Breast epithelium (tissue), 4 donors: Measurements from ENCODE around the gene FITM1. TPM values are rescaled to one million over a fixed set of nuclear protein-coding genes. Genes with fewer than 3 reads are reported as not detected.

Experiments used
- DNase-seq, 2 donors: peaks; one replicate each; pipeline ENCODE4 v3.0.0-alpha.2; 2019; ENCODE audit warnings: low spot score in 2 of 2
- H3K27ac ChIP-seq, 2 donors: fragments of 200-600 bp; sonication (generic) in 1 of 2; one replicate each; pipeline ENCODE4 v1.5.1; 2016 to 2019; ENCODE audit warnings: mild to moderate bottlenecking in 1 of 2
- H3K27me3 ChIP-seq, 2 donors: fragments of 200-600 bp; sonication (generic) in 1 of 2; one replicate each; pipeline versions ENCODE4 v1.5.1 to v1.6.0; 2017 to 2019; ENCODE audit warnings: control low read depth in 1 of 2, mild to moderate bottlenecking in 1 of 2
- H3K36me3 ChIP-seq: fragments of 200-600 bp; one replicate; pipeline ENCODE4 v1.5.1; 2019
- H3K4me1 ChIP-seq, 2 donors: fragments of 200-600 bp; sonication (generic); one replicate each; pipeline ENCODE4 v1.5.1; 2016 to 2019; ENCODE audit warnings: control low read depth in 1 of 2
- H3K4me3 ChIP-seq, 3 donors: fragments of 200-600 bp; sonication (generic); 1 replicate in 2 of 3; 2 replicates in 1 of 3; pipeline ENCODE4 v1.5.1; 2016 to 2019; ENCODE audit warnings: mild to moderate bottlenecking in 3 of 3, moderate library complexity in 2 of 3
- H3K9me3 ChIP-seq, 2 donors: fragments of 200-600 bp; sonication (generic) in 1 of 2; one replicate each; pipeline ENCODE4 v1.5.1; 2016 to 2019; ENCODE audit warnings: control low read depth in 1 of 2
- POLR2A ChIP-seq: fragments of 450-650 bp; IDR thresholded peaks from one replicate; pipeline ENCODE4 v1.6.1; 2016; ENCODE audit warnings: antibody characterized with exemption, mild to moderate bottlenecking, moderate library complexity
- POLR2AphosphoS5 ChIP-seq, 3 donors: sonication (generic); formaldehyde crosslinking; IDR thresholded peaks; one replicate each; pipeline ENCODE4 v1.6.1; 2017; ENCODE audit warnings: antibody characterized with exemption in 3 of 3
- intact Hi-C: fragments of 100-400 bp; cut with DNase I; formaldehyde crosslinking; loops from one replicate; pipeline ENCODE4 v1.15.1; 2023; ENCODE audit warnings: low total_unique reads
- total RNA-seq, 3 donors: library from RNA; depleted of rRNA; stranded (reverse); fragments of >200 nt; gene quantifications; one replicate each; pipeline ENCODE4 v1.1.0, GENCODE V29; 2016
- TF ChIP-seq, protein P1 (sequence below), 3 donors: fragments of 450-650 bp; IDR thresholded peaks; one replicate each; pipeline ENCODE4 v1.5.1; 2016 to 2017; ENCODE audit warnings: antibody characterized with exemption in 3 of 3, mild to moderate bottlenecking in 3 of 3, moderate library complexity in 3 of 3

Gene FITM1
- total RNA-seq, 3 donors from 2014 or later: 1.2 to 2.6 (median 1.6) TPM

DNA sequence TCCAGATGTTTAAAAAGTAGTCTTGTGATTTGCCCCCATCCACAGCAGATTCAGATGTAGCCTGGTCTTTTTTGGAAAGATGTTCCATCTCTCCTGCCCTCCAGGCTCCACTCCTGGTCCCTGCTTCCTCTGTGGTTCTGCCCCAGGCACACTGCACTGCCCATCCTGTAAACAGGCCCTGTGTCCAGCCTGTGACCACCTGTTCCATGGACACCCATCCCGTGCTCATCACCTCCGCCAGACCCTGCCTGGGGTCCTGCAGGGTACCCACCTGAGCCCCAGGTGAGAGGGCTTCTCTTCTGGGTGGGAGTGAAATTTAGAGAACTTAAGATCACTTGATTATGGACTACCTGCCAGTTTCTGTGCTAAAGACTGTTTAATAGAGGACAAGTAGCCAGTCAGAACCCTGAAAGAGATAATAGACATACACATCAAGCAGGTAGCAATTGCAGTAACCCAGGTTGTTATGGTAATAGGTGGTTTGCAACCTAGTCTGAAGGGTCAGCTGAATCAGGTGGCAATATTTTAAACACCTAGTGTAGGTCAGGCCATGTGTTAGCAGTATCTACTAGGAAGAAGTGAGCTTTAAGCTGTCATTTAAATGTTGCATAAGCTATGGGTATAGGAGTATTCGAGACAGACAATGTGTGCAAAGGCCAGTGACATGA lies 19.0 kb downstream of the FITM1 start:
- H3K4me1 ChIP-seq: peaks cover 4 to 9% of the 10 kb centered on the region in 2 donors
- H3K4me3 ChIP-seq: no peak overlapping the region
- no peak for DNase-seq
- intact Hi-C loops: no loop called here
- H3K27me3 ChIP-seq: no peaks in the 10 kb centered on the region
- H3K27ac ChIP-seq: no peak overlapping the region
- TF ChIP-seq POLR2AphosphoS5 (IDR thresholded peaks at IDR 0.05) (no peak), POLR2A (no peak)
- TF ChIP-seq, protein P1, sequence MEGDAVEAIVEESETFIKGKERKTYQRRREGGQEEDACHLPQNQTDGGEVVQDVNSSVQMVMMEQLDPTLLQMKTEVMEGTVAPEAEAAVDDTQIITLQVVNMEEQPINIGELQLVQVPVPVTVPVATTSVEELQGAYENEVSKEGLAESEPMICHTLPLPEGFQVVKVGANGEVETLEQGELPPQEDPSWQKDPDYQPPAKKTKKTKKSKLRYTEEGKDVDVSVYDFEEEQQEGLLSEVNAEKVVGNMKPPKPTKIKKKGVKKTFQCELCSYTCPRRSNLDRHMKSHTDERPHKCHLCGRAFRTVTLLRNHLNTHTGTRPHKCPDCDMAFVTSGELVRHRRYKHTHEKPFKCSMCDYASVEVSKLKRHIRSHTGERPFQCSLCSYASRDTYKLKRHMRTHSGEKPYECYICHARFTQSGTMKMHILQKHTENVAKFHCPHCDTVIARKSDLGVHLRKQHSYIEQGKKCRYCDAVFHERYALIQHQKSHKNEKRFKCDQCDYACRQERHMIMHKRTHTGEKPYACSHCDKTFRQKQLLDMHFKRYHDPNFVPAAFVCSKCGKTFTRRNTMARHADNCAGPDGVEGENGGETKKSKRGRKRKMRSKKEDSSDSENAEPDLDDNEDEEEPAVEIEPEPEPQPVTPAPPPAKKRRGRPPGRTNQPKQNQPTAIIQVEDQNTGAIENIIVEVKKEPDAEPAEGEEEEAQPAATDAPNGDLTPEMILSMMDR (IDR thresholded peaks at IDR 0.05): no peak
- peaks cover 11% of the 10 kb centered on the region for H3K36me3 ChIP-seq
- H3K9me3 ChIP-seq: no peaks in the 10 kb centered on the region

DNA sequence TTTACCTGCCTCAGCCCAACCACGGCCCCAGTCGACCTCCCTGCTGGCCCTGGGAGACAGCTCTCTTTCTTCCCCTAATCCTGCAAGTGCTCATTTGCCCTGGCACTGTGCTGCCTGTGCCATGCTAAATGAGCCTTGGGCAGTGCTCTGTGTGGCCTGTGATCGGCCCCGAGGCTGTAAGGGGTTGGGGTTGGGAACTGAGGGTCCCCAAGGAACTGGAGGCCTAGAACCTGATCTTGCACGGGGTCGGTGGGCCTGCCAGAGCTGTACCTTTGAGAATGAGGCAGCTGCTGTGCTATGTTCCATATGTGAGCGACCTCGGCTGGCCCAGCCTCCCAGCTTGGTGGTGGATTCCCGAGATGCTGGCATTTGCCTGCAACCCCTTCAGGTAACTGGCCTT lies 19.6 kb downstream of the FITM1 start:
- H3K4me1 ChIP-seq: peaks cover 4 to 9% of the 10 kb centered on the region in 2 donors
- no peaks in the 10 kb centered on the region for H3K27me3 ChIP-seq
- DNase-seq: no peak
- H3K36me3 ChIP-seq: peaks cover 11% of the 10 kb centered on the region
- no peaks in the 10 kb centered on the region for H3K9me3 ChIP-seq
- H3K4me3 ChIP-seq: no peak overlapping the region
- TF ChIP-seq POLR2A (no peak), POLR2AphosphoS5 (IDR thresholded peaks at IDR 0.05) (no peak)
- TF ChIP-seq, protein P1 (IDR thresholded peaks at IDR 0.05): no peak
- intact Hi-C loops: no loop called here
- H3K27ac ChIP-seq: no peak overlapping the region

DNA sequence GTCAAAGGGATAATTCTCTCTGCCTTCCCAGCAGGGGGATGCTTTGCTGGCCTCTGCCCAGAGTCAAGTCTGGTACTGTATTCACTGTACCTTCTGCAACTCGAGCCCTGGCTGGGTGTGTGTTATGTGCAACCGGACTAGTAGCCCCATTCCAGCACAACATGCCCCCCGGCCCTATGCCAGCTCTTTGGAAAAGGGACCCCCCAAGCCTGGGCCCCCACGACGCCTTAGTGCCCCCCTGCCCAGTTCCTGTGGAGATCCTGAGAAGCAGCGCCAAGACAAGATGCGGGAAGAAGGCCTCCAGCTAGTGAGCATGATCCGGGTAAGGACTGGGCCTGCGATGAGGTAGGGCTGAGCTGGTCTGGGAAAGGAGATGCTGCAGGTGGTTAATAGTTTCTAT lies 20.1 kb downstream of the FITM1 start:
- DNase-seq: no peak
- Histone ChIP-seq H3K9me3 (no peaks in the 10 kb centered on the region), H3K36me3 (peaks cover 11% of the 10 kb centered on the region), H3K4me1 (peaks cover 4% of the 10 kb centered on the region in 2 donors), H3K27ac (no peak overlapping the region), H3K27me3 (no peaks in the 10 kb centered on the region), H3K4me3 (no peak overlapping the region)
- TF ChIP-seq POLR2A (no peak), POLR2AphosphoS5 (IDR thresholded peaks at IDR 0.05) (no peak)
- TF ChIP-seq, protein P1 (IDR thresholded peaks at IDR 0.05): no peak
- intact Hi-C loops: no loop called here

DNA sequence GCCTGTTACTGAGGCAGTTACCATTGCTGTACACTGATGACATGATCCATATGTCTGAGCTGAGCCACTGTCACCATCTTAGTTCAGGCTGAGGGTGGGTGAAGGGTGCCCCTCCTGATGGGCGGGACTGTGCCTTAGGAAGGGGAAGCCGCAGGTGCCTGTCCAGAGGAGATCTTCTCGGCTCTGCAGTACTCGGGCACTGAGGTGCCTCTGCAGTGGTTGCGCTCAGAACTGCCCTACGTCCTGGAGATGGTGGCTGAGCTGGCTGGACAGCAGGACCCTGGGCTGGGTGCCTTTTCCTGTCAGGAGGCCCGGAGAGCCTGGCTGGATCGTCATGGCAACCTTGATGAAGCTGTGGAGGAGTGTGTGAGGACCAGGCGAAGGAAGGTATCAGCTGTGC lies 20.5 kb downstream of the FITM1 start:
- Histone ChIP-seq H3K9me3 (no peaks in the 10 kb centered on the region), H3K27ac (no peak overlapping the region), H3K36me3 (peaks cover 11% of the 10 kb centered on the region), H3K4me1 (peaks cover 0 to 4% of the 10 kb centered on the region in 2 donors), H3K4me3 (no peak overlapping the region), H3K27me3 (no peaks in the 10 kb centered on the region)
- TF ChIP-seq POLR2AphosphoS5 (IDR thresholded peaks at IDR 0.05) (no peak), POLR2A (no peak)
- TF ChIP-seq, protein P1 (IDR thresholded peaks at IDR 0.05): no peak
- no peak for DNase-seq
- intact Hi-C loops: no loop called here

DNA sequence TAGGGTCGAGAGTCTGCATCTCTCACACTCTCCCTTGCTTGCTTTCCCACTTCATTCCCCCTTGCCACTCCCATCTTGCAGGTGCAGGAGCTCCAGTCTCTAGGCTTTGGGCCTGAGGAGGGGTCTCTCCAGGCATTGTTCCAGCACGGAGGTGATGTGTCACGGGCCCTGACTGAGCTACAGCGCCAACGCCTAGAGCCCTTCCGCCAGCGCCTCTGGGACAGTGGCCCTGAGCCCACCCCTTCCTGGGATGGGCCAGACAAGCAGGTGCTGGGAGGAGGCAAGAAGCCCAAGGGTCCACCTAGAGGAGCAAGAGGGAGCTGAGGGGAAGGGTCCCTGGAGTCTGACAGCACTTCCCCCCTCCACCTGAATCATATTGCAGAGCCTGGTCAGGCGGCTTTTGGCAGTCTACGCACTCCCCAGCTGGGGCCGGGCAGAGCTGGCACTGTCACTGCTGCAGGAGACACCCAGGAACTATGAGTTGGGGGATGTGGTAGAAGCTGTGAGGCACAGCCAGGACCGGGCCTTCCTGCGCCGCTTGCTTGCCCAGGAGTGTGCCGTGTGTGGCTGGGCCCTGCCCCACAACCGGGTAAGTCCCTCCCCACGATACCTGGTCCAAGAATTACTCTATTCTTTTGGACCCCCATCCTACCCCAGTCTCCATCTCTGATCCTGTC lies 21.1 kb downstream of the FITM1 start:
- Histone ChIP-seq H3K27ac (no peak overlapping the region), H3K4me3 (no peak overlapping the region), H3K9me3 (no peaks in the 10 kb centered on the region), H3K27me3 (no peaks in the 10 kb centered on the region), H3K4me1 (peaks cover 0 to 4% of the 10 kb centered on the region in 2 donors), H3K36me3 (peaks cover 11% of the 10 kb centered on the region)
- no peak for TF ChIP-seq POLR2A
- TF ChIP-seq, protein P1 (IDR thresholded peaks at IDR 0.05): no peak
- TF ChIP-seq POLR2AphosphoS5 (IDR thresholded peaks at IDR 0.05): no peak
- intact Hi-C loops: no loop called here
- DNase-seq: no peak
